T47D (cell line): ENCODE data around the gene ZNF398.
"Not testable (repeated sequence)": the region's sequence is repeated elsewhere in the genome, so short reads cannot be mapped to it uniquely, and the experiment has no call there.

Experiments
- DNase-seq, 2 experiments: peaks; one replicate each; pipeline versions ENCODE4 v3.0.0 to v3.0.0-alpha.2; 2011 to 2012; ENCODE audit warnings: low read depth in 1 of 2, low spot score in 1 of 2
- JUND ChIP-seq: IDR thresholded peaks from 2 replicates; pipeline ENCODE4 v1.6.1; 2012; ENCODE audit warnings: low read depth
- in situ Hi-C: cut with HindIII; loops from 2 replicates; pipeline ENCODE4 v1.10.0; 2016; ENCODE audit warnings: low sequenced_read_pairs, low pct_unique_long_range_greater_than_20kb

Gene ZNF398

DNA sequence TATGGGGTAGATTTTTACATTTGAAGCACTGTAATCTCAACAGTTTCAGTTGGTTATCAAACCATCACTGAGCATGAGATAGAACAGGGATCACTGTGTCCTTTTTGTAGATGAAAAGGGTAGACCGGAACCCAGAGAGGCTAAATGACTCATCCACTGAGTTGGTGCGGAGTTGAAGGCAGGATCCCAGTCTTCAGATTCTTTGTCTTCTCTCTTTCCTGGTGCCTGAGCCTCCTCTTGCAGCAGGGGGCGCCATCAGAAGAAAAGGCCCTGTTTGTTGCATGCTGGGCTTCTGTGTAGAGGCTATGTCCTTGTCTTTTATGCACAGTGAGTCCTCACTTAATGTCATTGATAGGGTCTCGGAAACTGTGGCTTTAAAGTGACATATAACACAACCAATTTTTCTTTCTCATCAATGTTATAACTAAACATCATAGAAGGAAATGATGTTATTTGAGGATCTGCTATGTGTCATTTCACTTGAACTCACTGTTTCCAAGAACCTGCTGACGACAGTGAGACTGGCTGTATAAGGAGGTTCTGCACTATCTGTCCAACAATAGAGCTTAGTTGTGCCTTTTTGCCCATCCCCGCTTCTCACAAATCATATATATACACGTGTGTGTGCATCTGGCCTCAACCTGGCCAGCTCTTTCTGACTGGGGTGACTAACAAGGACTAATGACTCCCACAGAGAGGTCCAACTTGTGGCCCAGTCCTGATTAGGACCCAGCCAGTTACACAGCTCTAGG is 62.4 kb downstream of the ZNF398 start:
- TF ChIP-seq JUND = no peak
- in situ Hi-C loops = no loop called here
- peak in 1 of 2 experiments; percentile 44 for DNase-seq

DNA sequence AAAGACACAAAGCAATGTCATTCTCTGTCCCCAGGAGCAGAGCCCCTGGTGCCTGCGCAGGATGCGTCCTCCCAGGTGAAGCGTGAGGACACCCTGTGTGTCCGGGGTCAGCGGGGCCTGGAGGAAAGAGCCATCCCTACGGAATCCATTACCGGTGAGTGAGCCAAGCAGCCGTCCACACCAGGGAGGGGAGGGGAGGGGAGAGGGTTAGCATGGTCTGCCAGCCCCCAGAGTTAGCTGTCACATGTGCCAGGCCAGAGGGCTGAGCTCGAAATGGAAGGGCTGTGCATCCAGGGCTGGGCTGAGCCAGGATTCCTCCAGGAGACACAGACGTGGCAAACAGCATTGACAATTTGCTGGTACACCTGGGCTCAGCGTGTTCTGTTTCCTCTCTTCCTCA is 63.3 kb downstream of the ZNF398 start:
- no peak for DNase-seq
- in situ Hi-C loops = no loop called here
- TF ChIP-seq JUND = no peak

DNA sequence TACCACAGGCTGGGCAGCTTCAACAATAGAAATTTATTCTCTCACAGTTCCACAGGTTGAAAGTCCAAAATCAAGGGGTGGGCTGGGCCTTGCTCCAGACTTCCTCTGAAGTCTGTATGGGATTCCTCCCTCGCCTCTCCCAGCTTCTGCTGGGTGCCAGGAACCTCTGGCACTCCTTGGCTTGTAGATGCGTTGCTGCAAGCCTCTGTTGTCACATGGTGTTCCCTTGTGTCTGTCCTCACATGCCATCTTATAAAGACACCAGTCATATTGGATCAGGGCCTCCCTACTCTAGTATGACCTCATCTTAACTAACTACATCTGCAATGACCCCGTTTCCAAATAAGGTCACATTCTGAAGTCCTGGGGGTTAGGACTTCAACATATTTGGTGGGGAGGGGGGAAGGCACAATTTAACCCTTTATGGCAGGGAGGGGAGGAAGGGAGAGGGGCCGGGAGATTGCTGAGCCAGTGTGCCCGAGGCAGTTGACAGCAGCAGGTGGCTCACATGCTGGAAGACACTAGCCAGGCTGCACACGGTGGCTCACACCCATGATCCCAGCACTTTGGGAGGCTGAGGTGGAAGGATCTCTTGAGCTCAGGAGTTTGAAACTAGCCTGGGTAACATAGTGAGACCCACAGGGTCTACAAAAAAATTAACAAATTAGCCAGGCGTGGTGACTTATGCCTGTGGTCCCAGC is 66.9 kb downstream of the ZNF398 start:
- in situ Hi-C loops = no loop called here
- DNase-seq = no peak
- TF ChIP-seq JUND = no peak

DNA sequence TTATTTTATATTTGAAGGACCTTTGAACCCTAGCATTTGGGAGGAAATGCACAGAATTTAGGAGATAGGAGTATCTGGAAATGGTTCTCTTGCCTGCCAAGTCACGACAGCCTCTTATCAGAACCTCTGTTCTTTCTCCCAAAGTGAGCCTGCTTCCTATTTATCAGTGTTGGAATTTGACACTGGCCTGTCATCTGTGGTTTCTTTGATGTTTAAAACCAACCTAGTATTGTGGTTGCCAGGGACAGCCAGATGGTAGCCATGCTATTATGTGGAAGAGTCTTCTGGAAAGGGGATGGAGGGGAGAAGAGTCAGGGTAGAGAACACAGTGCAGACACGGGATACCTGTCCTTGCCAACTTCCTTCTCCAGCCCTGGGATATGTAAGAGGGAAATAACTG is 69.1 kb downstream of the ZNF398 start:
- in situ Hi-C loops = no loop called here
- no peak for DNase-seq
- TF ChIP-seq JUND = no peak

DNA sequence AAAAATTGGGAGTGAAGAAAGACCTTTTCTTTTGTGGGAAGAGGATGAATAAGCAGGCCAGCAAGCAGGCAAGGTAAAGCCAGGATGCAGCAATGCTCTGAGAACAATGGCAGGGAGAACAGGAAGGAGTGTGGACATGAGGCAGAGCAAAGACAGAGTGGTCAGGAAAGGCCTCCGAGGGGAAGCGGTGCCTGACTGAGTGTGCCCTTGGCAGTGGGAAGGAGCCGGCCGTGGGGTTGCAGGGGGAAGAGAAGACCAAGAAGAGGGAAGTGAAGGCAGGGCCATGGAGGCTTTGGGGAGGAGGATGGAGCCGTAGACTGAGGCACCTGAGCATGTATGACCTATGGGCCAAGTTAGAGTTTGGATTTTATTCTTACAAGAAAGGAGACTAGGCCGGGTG is 70.3 kb downstream of the ZNF398 start:
- in situ Hi-C loops = no loop called here
- TF ChIP-seq JUND = no peak
- DNase-seq = no peak

DNA sequence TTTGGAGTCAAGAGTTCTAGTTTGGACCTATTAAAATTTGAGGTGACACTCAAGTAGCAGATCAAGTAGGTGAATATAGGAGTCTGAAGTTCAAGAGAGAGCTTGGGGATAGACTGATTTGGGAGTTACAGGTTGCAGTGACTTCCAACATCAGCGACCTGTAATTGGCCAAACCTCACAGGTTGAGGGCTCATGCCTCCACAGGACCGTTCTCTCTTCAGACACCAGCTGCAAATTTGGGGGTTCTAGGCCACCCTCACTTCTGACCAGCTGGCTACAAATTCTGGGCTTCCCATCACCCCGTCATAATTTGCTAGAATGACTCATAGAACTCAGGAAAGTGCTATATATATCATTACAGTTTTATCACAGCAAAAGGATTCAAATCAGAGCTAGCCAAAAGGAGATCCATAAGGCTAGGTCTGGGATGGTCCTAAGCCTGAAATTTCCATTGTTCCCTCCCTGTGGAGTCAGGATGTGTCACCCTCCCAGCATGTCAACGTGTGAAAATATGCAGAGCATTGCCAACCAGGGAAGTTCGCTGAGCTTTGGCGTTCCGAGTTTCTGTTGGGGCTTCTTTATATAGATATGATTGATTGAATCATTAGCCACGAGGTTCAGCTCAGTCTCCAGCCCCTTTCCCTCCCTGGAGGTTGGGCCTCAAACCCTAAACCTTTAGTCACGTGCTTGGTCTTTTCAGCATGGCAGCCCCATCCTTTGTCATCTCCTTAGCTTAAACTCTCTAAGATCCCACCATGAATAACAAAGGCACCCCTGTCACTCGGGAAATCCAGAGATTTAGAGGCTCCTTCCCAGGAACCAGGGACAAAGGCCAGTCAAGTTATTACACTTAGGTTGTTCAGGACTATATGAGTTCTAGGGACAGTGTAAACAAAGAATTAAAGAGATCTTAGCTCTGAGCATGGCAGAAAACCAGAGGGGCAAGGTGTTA is 71.5 kb downstream of the ZNF398 start:
- in situ Hi-C loops = no loop called here
- TF ChIP-seq JUND = no peak
- DNase-seq = no peak

DNA sequence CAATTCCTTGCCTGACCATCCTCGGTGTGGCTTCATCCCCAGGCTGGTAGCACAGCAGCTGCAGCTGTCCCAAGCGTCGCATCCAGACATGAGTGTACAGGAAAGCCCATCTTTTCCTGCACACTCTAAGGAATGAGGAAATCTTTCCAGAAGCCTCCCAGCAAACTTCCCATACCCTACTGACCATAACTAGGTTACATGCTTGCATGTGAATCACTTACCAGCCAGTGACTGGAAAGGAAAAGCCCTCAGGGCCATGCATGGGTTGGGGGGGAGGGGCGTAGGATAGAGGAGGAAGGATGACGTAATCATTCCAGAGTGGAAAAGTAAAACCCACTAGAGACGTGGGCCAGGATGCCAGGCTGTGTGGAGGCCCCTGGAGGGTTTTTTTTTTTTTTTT is 73.3 kb downstream of the ZNF398 start:
- DNase-seq = peak in 1 of 2 experiments; percentile 62
- TF ChIP-seq JUND = no peak
- in situ Hi-C loops = no loop called here

DNA sequence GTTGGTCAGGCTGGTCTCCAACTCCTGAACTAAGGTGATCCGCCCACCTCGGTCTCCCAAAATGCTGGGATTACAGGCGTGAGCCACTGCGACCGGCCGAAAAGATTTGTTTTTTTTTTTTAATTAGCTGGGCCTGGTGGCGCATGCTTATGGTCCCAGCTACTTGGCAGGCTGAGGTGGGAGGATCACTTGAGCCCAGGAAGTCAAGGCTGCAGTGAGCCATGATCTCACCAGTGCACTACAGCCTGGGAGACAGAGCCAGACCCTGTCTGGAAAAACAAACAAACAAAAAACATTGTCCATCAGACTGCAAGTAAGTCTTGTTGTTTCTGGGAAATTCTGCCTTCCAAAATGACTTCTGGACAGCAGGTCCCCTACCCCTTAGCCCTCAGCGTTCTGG is 75.9 kb downstream of the ZNF398 start:
- in situ Hi-C loops = no loop called here
- no peak for DNase-seq
- TF ChIP-seq JUND = no peak

DNA sequence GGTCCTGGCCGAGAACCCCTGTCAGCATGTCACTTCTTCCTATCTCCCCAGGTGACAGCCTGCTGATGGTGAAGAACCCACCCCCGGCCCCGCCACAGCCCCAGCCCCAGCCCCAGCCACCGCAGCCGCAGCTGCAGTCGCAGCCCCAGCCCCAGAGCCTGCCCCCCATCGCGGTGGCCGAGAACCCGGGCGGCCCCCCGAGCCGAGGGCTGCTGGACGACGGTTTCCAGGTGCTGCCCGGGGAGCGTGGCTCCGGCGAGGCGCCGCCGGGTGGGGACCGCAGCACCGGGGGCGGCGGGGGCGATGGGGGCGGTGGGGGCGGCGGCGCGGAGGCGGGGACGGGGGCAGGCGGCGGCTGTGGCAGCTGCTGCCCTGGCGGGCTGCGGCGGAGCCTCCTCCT is 76.5 kb downstream of the ZNF398 start:
- in situ Hi-C loops = no loop called here
- no peak for DNase-seq
- TF ChIP-seq JUND = no peak

DNA sequence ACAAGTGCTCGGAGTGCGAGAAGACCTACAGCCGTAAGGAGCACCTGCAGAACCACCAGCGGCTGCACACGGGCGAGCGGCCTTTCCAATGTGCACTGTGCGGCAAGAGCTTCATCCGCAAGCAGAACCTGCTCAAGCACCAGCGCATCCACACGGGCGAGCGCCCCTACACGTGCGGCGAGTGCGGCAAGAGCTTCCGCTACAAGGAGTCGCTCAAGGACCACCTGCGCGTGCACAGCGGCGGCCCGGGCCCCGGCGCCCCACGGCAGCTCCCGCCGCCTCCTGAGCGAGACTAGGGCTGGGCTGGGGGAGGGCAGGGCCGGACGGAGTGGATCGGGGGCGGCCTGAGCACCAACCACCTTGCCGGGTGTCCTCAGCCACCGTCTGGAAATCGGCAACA is 77.1 kb downstream of the ZNF398 start:
- in situ Hi-C loops = no loop called here
- TF ChIP-seq JUND = no peak
- DNase-seq = no peak

DNA sequence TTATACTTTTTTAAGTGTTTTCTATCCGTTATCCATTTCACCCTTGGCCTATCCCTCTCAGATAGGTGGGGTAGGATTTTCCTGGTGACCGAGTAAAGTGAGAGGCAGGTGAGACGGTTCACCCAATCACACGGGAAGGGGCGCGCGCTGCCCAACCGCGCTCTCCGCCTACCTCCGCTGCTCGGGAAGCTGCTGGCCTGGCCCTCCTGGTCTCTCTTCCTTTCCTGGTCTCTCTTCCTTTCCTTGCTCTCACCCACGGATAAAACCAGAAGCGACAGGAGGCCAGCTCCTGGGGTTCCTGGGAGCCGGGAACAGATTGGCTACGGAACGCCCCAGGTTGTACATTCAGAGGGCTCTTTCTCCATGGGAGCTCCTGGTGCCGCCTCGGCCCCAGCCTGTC is 77.9 kb downstream of the ZNF398 start:
- in situ Hi-C loops = no loop called here
- no peak for DNase-seq
- TF ChIP-seq JUND = no peak

DNA sequence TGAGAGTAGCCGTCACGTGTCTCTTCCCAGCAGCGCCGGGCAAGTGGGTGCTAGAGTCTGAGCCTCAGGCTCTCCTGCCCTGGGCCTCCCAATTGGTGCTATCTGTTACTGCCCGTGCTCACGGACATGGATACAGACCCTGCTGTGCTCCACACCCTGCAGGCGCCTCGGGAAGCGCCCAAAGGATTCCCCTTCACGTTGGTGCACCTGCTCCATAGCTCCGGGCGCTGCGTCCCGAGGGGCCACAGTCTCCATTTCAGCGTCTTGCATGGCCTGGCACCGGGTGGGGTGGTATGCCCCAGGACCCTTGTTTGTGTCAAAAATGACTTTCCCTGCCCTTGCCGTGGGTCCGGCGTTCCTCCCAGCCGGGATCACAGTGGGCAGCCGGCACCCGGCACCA is 78.4 kb downstream of the ZNF398 start:
- TF ChIP-seq JUND = no peak
- DNase-seq = no peak
- in situ Hi-C loops = no loop called here

DNA sequence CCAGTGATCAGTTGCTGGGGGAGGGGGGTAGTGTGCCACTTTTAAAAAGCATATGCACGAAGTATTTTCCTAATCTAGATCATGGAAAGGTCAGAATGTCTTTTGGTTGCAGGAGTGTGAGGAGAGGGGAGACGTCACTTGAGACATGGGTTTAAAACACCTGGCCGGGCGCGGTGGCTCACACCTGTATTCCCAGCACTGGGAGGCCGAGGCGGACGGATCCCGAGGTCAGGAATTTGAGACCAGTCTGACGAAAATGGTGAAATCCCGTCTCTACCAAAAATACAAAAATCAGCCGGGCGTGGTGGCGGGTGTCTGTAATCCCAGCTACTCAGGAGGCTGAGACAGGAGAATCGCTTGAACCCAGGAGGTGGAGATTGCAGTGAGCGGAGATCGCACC is 79.1 kb downstream of the ZNF398 start:
- DNase-seq, in situ Hi-C loops: not testable (repeated sequence)
